Transverse colon (tissue), 4 donors: Measurements from ENCODE around the gene HSPA1L. TPM values are rescaled to one million over a fixed set of nuclear protein-coding genes. Genes with fewer than 3 reads are reported as not detected.
"Not testable (repeated sequence)": the region's sequence is repeated elsewhere in the genome, so short reads cannot be mapped to it uniquely, and the experiment has no call there.

Experiments
- DNase-seq: peaks from one replicate; pipeline ENCODE4 v3.0.0-alpha.2; 2019
- H3K27ac ChIP-seq, 4 donors: fragments of 200-600 bp; sonication (generic); 2 replicates each; pipeline ENCODE4 v1.5.1; 2016 to 2018; ENCODE audit warnings: inconsistent platforms in 4 of 4
- H3K27me3 ChIP-seq: fragments of 200-600 bp; sonication (generic); 2 replicates; pipeline ENCODE4 v1.5.1; 2017; ENCODE audit warnings: inconsistent platforms
- H3K36me3 ChIP-seq, 4 donors: fragments of 200-600 bp; sonication (generic); 2 replicates each; pipeline ENCODE4 v1.5.1; 2017 to 2019; ENCODE audit warnings: inconsistent platforms in 4 of 4
- H3K4me1 ChIP-seq, 4 donors: fragments of 200-600 bp; sonication (generic); 2 replicates each; pipeline ENCODE4 v1.5.1; 2017 to 2020; ENCODE audit warnings: inconsistent platforms in 4 of 4
- H3K4me3 ChIP-seq, 4 donors: fragments of 200-600 bp; sonication (generic); 1 replicate in 1 of 4; 2 replicates in 3 of 4; pipeline versions ENCODE4 v1.5.1 to v1.6.1; 2017 to 2019; ENCODE audit warnings: inconsistent platforms in 4 of 4
- H3K9me3 ChIP-seq, 2 donors: fragments of 200-600 bp; sonication (generic); 2 replicates each; pipeline ENCODE4 v1.5.1; 2017 to 2019; ENCODE audit warnings: inconsistent platforms in 2 of 2
- CTCF ChIP-seq, 5 experiments: fragments of 200-600 bp in 3 of 5; fragments of 450-650 bp in 2 of 5; sonication (generic) in 3 of 5; IDR thresholded peaks; 1 replicate in 2 of 5; 2 replicates in 3 of 5; pipeline ENCODE4 v1.5.1; 2016 to 2017; ENCODE audit warnings: antibody characterized with exemption in 5 of 5, inconsistent platforms in 3 of 5, mild to moderate bottlenecking in 2 of 5, moderate library complexity in 1 of 5
- EP300 ChIP-seq: sonication (generic); formaldehyde crosslinking; IDR thresholded peaks from one replicate; pipeline ENCODE4 v1.6.1; 2017; ENCODE audit warnings: antibody characterized with exemption, low read depth
- POLR2A ChIP-seq: fragments of 450-650 bp; IDR thresholded peaks from one replicate; pipeline ENCODE4 v1.6.1; 2016; ENCODE audit warnings: antibody characterized with exemption, mild to moderate bottlenecking, moderate library complexity
- POLR2AphosphoS5 ChIP-seq, 3 donors: sonication (generic); formaldehyde crosslinking; IDR thresholded peaks; one replicate each; pipeline ENCODE4 v1.6.1; 2016; ENCODE audit warnings: antibody characterized with exemption in 3 of 3
- whole genome bisulfite sequencing, 2 donors: methylation state at CpG; one replicate each; pipeline ENCODE4 v1.1.5; 2018; ENCODE audit warnings: low coverage in 1 of 2; 5-methylcytosine and 5-hydroxymethylcytosine counted together
- in situ Hi-C, 4 donors: fragments of 200-750 bp; cut with MboI; loops; one replicate each; pipeline versions ENCODE4 v1.15.0 to v1.15.1; 2017; ENCODE audit warnings: low sequenced_read_pairs in 3 of 4, low pct_ligation_motif_present in 1 of 4, low pct_unique_long_range_greater_than_20kb in 1 of 4
- intact Hi-C: fragments of 100-400 bp; cut with DNase I; formaldehyde crosslinking; loops from one replicate; pipeline ENCODE4 v1.15.1; 2023; ENCODE audit warnings: low total_unique reads
- total RNA-seq, 4 donors: library from RNA; depleted of rRNA; stranded (reverse); fragments of >200 nt; gene quantifications; one replicate each; pipeline ENCODE4 v1.1.0, GENCODE V29; 2016

The HSPA1L gene
- total RNA-seq, 4 donors from 2014 or later, result 0.64 to 0.68 TPM; not detected in 2

DNA sequence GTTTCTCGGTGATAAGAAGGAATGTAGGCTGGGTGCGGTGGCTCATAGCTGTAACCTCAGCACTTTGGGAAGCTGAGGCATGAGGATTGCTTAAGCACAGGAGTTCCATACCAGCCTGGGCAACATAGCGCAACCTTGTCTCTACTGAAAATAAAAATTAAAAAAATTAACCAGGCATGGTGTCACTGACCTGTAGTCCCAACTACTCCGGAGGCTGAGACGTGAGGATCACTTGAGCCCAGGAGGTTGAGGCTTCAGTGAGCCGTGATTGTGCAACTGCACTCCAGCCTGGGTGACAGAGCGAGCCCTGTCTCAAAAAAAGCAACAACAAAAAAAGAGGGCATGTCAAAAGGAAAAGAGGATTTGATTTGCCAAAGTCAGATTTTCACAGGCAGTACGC lies 43.6 kb upstream of the HSPA1L start:
- Histone ChIP-seq H3K4me3 (no peak overlapping the region), H3K36me3 (peaks cover 0 to 15% (median 7%) of the 10 kb centered on the region in 4 donors), H3K27ac (no peak overlapping the region), H3K27me3 (no peaks in the 10 kb centered on the region), H3K9me3 (no peaks in the 10 kb centered on the region), H3K4me1 (peaks cover 7 to 16% (median 8%) of the 10 kb centered on the region in 4 donors)
- WGBS, 2 donors, result 91 to 97% methylated on average over 8 of the region's 8 CpGs
- no peak for DNase-seq
- intact Hi-C loops, result no loop called here
- in situ Hi-C loops, result no loop called here
- TF ChIP-seq POLR2AphosphoS5 (IDR thresholded peaks at IDR 0.05) (no peak), POLR2A (no peak), EP300 (no peak), CTCF (IDR thresholded peaks at IDR 0.05) (no peak)

GRCh38 chr6:31857774-31858173 lies 42.7 kb upstream of the HSPA1L start:
- H3K9me3 ChIP-seq, H3K4me3 ChIP-seq, H3K27me3 ChIP-seq, in situ Hi-C loops, intact Hi-C loops, H3K27ac ChIP-seq, DNase-seq, H3K4me1 ChIP-seq: not testable (repeated sequence)
- peaks cover 0 to 15% (median 7%) of the 10 kb centered on the region in 4 donors for H3K36me3 ChIP-seq
- 92 to 93% methylated on average over 4 to 8 of the region's 8 CpGs for WGBS, 2 donors

DNA sequence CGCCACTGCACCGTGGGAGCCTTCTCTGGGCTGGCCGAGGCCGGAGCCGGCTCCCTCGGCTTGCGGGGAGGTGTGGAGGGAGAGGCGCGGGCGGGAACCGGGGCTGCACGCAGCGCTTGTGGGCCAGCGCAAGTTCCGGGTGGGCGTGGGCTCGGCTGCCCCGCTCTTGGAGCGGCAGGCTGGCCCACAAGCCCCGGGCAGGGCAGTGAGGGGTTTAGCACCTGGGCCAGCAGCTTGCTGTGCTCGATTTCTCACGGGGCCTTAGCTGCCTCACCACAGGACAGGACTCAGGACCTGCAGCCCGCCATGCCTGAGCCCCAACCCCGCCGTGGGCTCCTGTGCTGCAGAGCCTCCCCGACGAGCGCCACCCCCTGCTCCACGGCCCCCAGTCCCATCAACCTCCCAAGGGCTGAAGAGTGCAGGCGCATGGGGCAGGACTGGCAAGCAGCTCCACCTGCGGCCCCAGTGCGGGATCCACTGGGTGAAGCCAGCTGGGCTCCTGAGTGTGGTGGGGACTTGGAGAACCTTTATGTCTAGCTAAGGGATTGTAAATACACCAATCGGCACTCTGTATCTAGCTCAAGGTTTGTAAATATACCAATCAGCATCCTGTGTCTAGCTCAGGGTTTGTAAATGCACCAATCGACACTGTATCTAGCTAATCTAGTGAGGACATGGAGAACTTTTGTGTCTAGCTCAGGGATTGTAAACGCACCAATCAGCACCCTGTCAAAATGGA lies 37.1 kb upstream of the HSPA1L start:
- WGBS, 2 donors, result 93% methylated on average over 29 of the region's 35 CpGs; no CpG with 5 or more reads in 1 of the 2 donors
- in situ Hi-C loops, result not testable (repeated sequence)

DNA sequence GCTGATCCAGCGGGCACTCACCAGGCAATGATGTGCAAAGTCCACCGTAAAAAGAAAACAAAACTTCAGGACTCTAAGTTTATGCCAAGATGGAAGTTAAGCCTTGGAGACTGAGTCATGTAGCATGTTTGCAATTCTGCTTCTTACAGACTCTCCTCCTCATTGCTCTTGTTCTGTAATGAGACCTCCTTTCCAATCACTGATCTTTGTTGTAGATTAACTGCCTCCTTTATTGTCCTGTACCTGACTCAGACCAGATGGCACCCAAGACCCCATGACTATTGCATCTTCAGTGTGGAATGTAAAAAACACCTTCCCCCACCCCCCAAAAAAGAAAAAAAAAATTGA lies 36.4 kb upstream of the HSPA1L start:
- Histone ChIP-seq H3K27ac (no peak overlapping the region), H3K27me3 (no peaks in the 10 kb centered on the region), H3K36me3 (no peaks in the 10 kb centered on the region), H3K4me1 (peaks cover 0 to 4% (median 0%) of the 10 kb centered on the region in 4 donors), H3K4me3 (no peak overlapping the region), H3K9me3 (no peaks in the 10 kb centered on the region)
- TF ChIP-seq POLR2A, result no peak
- no peak for TF ChIP-seq POLR2AphosphoS5 (IDR thresholded peaks at IDR 0.05)
- TF ChIP-seq EP300, result no peak
- TF ChIP-seq CTCF (IDR thresholded peaks at IDR 0.05), result no peak
- 35 to 58% methylated on average over 2 of the region's 2 CpGs for WGBS, 2 donors
- DNase-seq, result no peak
- in situ Hi-C loops, result no loop called here
- intact Hi-C loops, result no loop called here

More for the DNA sequence above, 37.1 kb upstream of the HSPA1L start:
- intact Hi-C loops, DNase-seq, H3K4me1 ChIP-seq, H3K9me3 ChIP-seq, H3K27me3 ChIP-seq, H3K27ac ChIP-seq, H3K36me3 ChIP-seq, H3K4me3 ChIP-seq: not testable (repeated sequence)

DNA sequence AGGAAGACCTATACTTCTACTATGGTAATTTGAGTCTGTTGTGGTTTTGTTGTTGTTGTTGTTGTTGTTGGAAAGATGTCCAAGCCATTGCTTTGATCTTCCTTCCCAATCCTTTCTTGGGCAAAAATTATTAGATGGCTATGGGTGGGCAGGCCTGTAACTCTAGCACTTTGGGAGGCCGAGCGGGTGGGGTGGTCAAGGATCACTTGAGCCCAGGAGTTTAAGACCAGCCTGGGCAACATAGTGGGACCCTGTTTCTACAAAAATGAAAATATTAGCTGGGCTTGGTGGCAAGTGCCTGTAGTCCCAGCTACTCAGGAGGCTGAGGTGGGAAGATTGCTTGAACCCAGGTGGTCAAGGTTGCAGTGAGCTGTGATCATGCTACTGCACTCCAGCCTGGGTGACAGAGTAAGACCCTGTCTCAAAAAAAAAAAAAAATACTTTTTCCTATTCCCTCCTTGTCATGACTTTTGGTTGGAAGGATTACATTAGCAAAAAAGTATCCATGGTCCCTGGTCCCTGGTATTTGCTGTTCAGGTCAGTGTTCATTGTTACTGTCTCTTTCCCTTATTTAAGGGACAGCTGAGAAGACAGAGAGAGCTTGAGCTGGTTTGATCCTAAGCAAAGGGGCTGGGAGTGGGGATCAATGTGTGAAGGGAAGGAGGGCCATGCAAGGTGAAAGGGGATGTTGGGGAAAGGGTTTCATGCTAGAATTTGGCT lies 35.8 kb upstream of the HSPA1L start:
- Histone ChIP-seq H3K4me1 (peaks cover 0 to 4% (median 0%) of the 10 kb centered on the region in 4 donors), H3K27me3 (no peaks in the 10 kb centered on the region), H3K9me3 (no peaks in the 10 kb centered on the region), H3K27ac (no peak overlapping the region), H3K36me3 (no peaks in the 10 kb centered on the region), H3K4me3 (no peak overlapping the region)
- no peak for TF ChIP-seq POLR2A
- no peak for TF ChIP-seq POLR2AphosphoS5 (IDR thresholded peaks at IDR 0.05)
- no peak for TF ChIP-seq CTCF (IDR thresholded peaks at IDR 0.05)
- no peak for TF ChIP-seq EP300
- no peak for DNase-seq
- intact Hi-C loops, result no loop called here
- WGBS, 2 donors, result 93 to 100% methylated on average over 2 of the region's 2 CpGs
- in situ Hi-C loops, result no loop called here
